Stimulated activated CD8-positive, alpha-beta memory T cell treated with anti-CD3 and anti-CD28 coated beads, Interleukin-12 subunit alpha, Interleukin-12 subunit beta, amount 100 ng/mL, for 1 hour (primary cell): ENCODE results near the gene HELZ.
"Not testable (repeated sequence)": the region's sequence is repeated elsewhere in the genome, so short reads cannot be mapped to it uniquely, and the experiment has no call there.

ENCODE experiments used
- DNase-seq: peaks from one replicate; pipeline ENCODE4 v3.0.0-alpha.2; 2020; ENCODE audit warnings: low read depth

HELZ gene

GRCh38 chr17:67229109-67229955 is 15.7 kb downstream of the HELZ start:
- no peak for DNase-seq

- DNase-seq, result no peak
Measured at GRCh38 chr17:67227488-67227887, 17.5 kb downstream of the HELZ start.

- DNase-seq, result no peak
Measured at GRCh38 chr17:67225316-67225715, 19.7 kb downstream of the HELZ start.

- no peak for DNase-seq
Measured at GRCh38 chr17:67224736-67225135, 20.3 kb downstream of the HELZ start.

- DNase-seq, result no peak
Measured at GRCh38 chr17:67223924-67224323, 21.1 kb downstream of the HELZ start.

- no peak for DNase-seq
Measured at GRCh38 chr17:67221062-67221998, 23.7 kb downstream of the HELZ start.

GRCh38 chr17:67218385-67218950 is 26.5 kb downstream of the HELZ start:
- no peak for DNase-seq

- no peak for DNase-seq
Measured at GRCh38 chr17:67217446-67217845, 27.6 kb downstream of the HELZ start.

GRCh38 chr17:67216578-67217320 is 28.2 kb downstream of the HELZ start:
- no peak for DNase-seq

GRCh38 chr17:67215991-67216421 is 29.0 kb downstream of the HELZ start:
- DNase-seq, result no peak

GRCh38 chr17:67212714-67213417 is 32.1 kb downstream of the HELZ start:
- DNase-seq, result no peak

GRCh38 chr17:67212231-67212630 is 32.8 kb downstream of the HELZ start:
- DNase-seq, result no peak

GRCh38 chr17:67211742-67212141 is 33.3 kb downstream of the HELZ start:
- no peak for DNase-seq

GRCh38 chr17:67210915-67211314 is 34.1 kb downstream of the HELZ start:
- no peak for DNase-seq

- no peak for DNase-seq
Measured at GRCh38 chr17:67208232-67208631, 36.8 kb downstream of the HELZ start.

GRCh38 chr17:67203818-67204217 is 41.2 kb downstream of the HELZ start:
- no peak for DNase-seq

GRCh38 chr17:67202503-67202902 is 42.5 kb downstream of the HELZ start:
- DNase-seq, result no peak

GRCh38 chr17:67200727-67201301 is 44.2 kb downstream of the HELZ start:
- no peak for DNase-seq

- no peak for DNase-seq
Measured at GRCh38 chr17:67198131-67198530, 46.9 kb downstream of the HELZ start.

- DNase-seq, result not testable (repeated sequence)
Measured at GRCh38 chr17:67197023-67197422, 48.0 kb downstream of the HELZ start.

GRCh38 chr17:67196422-67196821 is 48.6 kb downstream of the HELZ start:
- no peak for DNase-seq
